Measurements from ENCODE around the gene CSNK2A1. TPM values are rescaled to one million over a fixed set of nuclear protein-coding genes. Genes with fewer than 3 reads are reported as not detected.

Gene CSNK2A1
- total and polyA plus RNA-seq, 2 donors (not counting 3 experiments of a cell fraction or from before 2014, with no cell fraction given): 68.4 to 142 TPM

DNA sequence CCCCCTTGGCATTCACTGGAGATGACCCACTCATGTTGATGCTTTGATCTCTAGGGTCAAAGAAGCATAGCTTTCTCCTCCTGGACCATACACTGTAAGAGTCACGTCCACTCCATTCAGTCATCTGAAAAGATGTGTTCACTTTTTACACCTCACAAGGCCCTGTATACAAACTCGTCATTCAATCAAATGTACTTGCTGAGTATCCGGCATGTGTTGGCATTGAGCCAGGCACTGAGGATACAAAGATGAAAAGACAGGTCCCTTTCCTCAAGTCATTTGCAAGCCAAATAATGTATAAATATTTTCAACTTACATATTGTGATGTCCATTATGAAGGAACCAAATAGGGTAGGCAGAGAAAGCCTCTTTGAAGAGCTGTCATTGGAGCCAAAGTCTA is 32.6 kb upstream of the CSNK2A1 start:
- peaks cover 0 to 6% of the 10 kb centered on the region in 2 experiments for H3K27me3 ChIP-seq (ENCODE audit: control insufficient read depth in 2 of 2, insufficient read depth in 2 of 2, low read length in 2 of 2)
- dilution Hi-C loops (cut with MboI; ENCODE audit: extremely low pct_ligation_motif_present, low sequenced_read_pairs): no loop called here
- H3K9ac ChIP-seq (replicated peaks; ENCODE audit: extremely low read depth, insufficient read depth, low read length): no peak overlapping the region
- H2AFZ ChIP-seq (ENCODE audit: low read depth, low read length): no peak overlapping the region
- no peak overlapping the region for H3K4me2 ChIP-seq (ENCODE audit: insufficient read depth, low read length)
- no peaks in the 10 kb centered on the region for H3K9me3 ChIP-seq (replicated peaks; ENCODE audit: control insufficient read depth, insufficient read depth, low read length)
- DNase-seq (ENCODE audit: low read depth, low spot score) (peak; percentile 40), FAIRE-seq (peak; percentile 65)
- no peaks in the 10 kb centered on the region for H3K79me2 ChIP-seq (ENCODE audit: control insufficient read depth, insufficient read depth, low read length)
- peaks cover 57% of the 10 kb centered on the region for H3K4me1 ChIP-seq (ENCODE audit: control insufficient read depth, extremely low read depth, insufficient read depth, low read length)
- TF ChIP-seq FOS (IDR thresholded peaks at IDR 0.05; ENCODE audit: borderline replicate concordance, insufficient read depth, low read length): no peak
- TF ChIP-seq, protein P1, sequence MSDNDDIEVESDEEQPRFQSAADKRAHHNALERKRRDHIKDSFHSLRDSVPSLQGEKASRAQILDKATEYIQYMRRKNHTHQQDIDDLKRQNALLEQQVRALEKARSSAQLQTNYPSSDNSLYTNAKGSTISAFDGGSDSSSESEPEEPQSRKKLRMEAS (IDR thresholded peaks at IDR 0.05; ENCODE audit: insufficient read depth, insufficient read length): no peak
- no peak for TF ChIP-seq POLR2A (IDR thresholded peaks at IDR 0.05; ENCODE audit: low read depth, low read length)
- TF ChIP-seq GATA2 (IDR thresholded peaks at IDR 0.05; ENCODE audit: insufficient read depth, insufficient read length, low read depth, low read length): no peak
- H4K20me1 ChIP-seq (replicated peaks; ENCODE audit: control insufficient read depth, extremely low read depth, insufficient read depth, low read length): no peaks in the 10 kb centered on the region
- ChIA-PET POLR2A (no interaction called here), CTCF (interaction anchor here (1.3 to 8.5 kb wide), 4 partner anchors 13 to 91 kb away, joined by 4 to 93 read pairs (median 20); no protein-coding TSS in a partner anchor)
- H3K4me3 ChIP-seq (replicated peaks in 1 of 3; ENCODE audit: insufficient read depth in 1 of 3, low read depth in 1 of 3, low read length in 3 of 3): no peak overlapping the region
- peak overlapping the region; percentile 16 for H3K27ac ChIP-seq (ENCODE audit: insufficient read depth, low read depth, low read length)
- intact Hi-C loops (cut with micrococcal nuclease): no loop called here
- BruUV-seq (replicated peaks): no TSS peak
- no peaks in the 10 kb centered on the region for H3K9me1 ChIP-seq (replicated peaks; ENCODE audit: control insufficient read depth, extremely low read depth, insufficient read depth, low read length)
- no peaks in the 10 kb centered on the region for H3K36me3 ChIP-seq (ENCODE audit: control insufficient read depth in 2 of 2, extremely low read depth in 1 of 2, insufficient read depth in 2 of 2, low read length in 2 of 2)

DNA sequence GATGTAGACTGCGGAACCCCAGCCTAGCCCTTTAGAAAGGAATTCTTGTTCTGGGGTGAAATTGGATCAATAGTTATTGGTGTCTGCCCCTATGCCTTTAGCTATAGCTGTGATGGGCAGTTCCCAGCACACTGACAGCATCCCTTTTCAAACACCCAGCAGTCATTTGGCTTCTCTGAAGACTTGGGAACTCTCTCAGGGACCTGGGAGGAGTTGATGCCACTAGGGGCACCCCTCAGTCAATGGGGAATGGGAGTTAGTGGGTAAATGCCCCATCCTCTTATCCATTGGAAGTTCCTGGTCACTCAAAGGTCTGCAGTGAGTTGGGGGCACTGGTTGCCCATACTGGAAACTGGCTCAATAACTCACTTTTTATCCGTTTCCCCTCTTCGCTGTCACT is 31.6 kb upstream of the CSNK2A1 start:
- Histone ChIP-seq H3K27me3 (ENCODE audit: control insufficient read depth in 2 of 2, insufficient read depth in 2 of 2, low read length in 2 of 2) (peaks cover 0 to 3% of the 10 kb centered on the region in 2 experiments), H3K9ac (replicated peaks; ENCODE audit: extremely low read depth, insufficient read depth, low read length) (no peak overlapping the region), H3K4me2 (ENCODE audit: insufficient read depth, low read length) (no peak overlapping the region), H3K79me2 (ENCODE audit: control insufficient read depth, insufficient read depth, low read length) (no peaks in the 10 kb centered on the region), H3K36me3 (ENCODE audit: control insufficient read depth in 2 of 2, extremely low read depth in 1 of 2, insufficient read depth in 2 of 2, low read length in 2 of 2) (no peaks in the 10 kb centered on the region), H3K27ac (ENCODE audit: insufficient read depth, low read depth, low read length) (peak overlapping the region; percentile 10), H4K20me1 (replicated peaks; ENCODE audit: control insufficient read depth, extremely low read depth, insufficient read depth, low read length) (no peaks in the 10 kb centered on the region), H2AFZ (ENCODE audit: low read depth, low read length) (no peak overlapping the region), H3K4me3 (replicated peaks in 1 of 3; ENCODE audit: insufficient read depth in 1 of 3, low read depth in 1 of 3, low read length in 3 of 3) (no peak overlapping the region), H3K9me1 (replicated peaks; ENCODE audit: control insufficient read depth, extremely low read depth, insufficient read depth, low read length) (no peaks in the 10 kb centered on the region), H3K9me3 (replicated peaks; ENCODE audit: control insufficient read depth, insufficient read depth, low read length) (no peaks in the 10 kb centered on the region), H3K4me1 (ENCODE audit: control insufficient read depth, extremely low read depth, insufficient read depth, low read length) (peaks cover 58% of the 10 kb centered on the region)
- POLR2A ChIA-PET: no interaction called here
- TF ChIP-seq CTCF (IDR thresholded peaks at IDR 0.05; ENCODE audit: extremely low read depth in 1 of 2, insufficient read depth in 1 of 2, low read depth in 1 of 2, low read length in 2 of 2): no peak
- intact Hi-C loops (cut with micrococcal nuclease) (no loop called here), dilution Hi-C loops (cut with MboI; ENCODE audit: extremely low pct_ligation_motif_present, low sequenced_read_pairs) (no loop called here)
- FAIRE-seq (no peak), DNase-seq (ENCODE audit: low read depth, low spot score) (no peak)
- CTCF ChIA-PET: interaction anchor here (0.9 to 8.5 kb wide), 5 partner anchors 9 to 92 kb away, joined by 3 to 93 read pairs (median 9); no protein-coding TSS in a partner anchor
- BruUV-seq (replicated peaks): no TSS peak

Measured in endothelial cell of umbilical vein (primary cell).